ENCODE data around the gene MESP1.

Gene MESP1

GRCh38 chr15:89732451-89733172 lies 18.4 kb downstream of the MESP1 start:
- no peak overlapping the region for H3K9ac ChIP-seq (ENCODE audit: low read depth in 1 of 2, low read length in 2 of 2)
- H3K4me3 ChIP-seq (ENCODE audit: low read length in 2 of 2), result no peak overlapping the region
- no peaks in the 10 kb centered on the region for H3K9me3 ChIP-seq (ENCODE audit: control insufficient read depth in 2 of 2, low read length in 2 of 2)
- H3K27ac ChIP-seq (ENCODE audit: low read depth in 2 of 2, low read length in 2 of 2), result no peak overlapping the region
- H3K4me1 ChIP-seq (ENCODE audit: control insufficient read depth in 2 of 2, insufficient read depth in 2 of 2, low read length in 2 of 2), result no peaks in the 10 kb centered on the region
- H3K27me3 ChIP-seq (ENCODE audit: control insufficient read depth in 2 of 2, insufficient read depth in 2 of 2, low read length in 2 of 2), result no peaks in the 10 kb centered on the region
- no peaks in the 10 kb centered on the region for H3K36me3 ChIP-seq (ENCODE audit: control insufficient read depth in 2 of 2, insufficient read depth in 2 of 2, low read length in 2 of 2)

- H3K27me3 ChIP-seq (ENCODE audit: control insufficient read depth in 2 of 2, insufficient read depth in 2 of 2, low read length in 2 of 2), result no peaks in the 10 kb centered on the region
- no peak overlapping the region for H3K9ac ChIP-seq (ENCODE audit: low read depth in 1 of 2, low read length in 2 of 2)
- H3K4me1 ChIP-seq (ENCODE audit: control insufficient read depth in 2 of 2, insufficient read depth in 2 of 2, low read length in 2 of 2), result no peaks in the 10 kb centered on the region
- no peaks in the 10 kb centered on the region for H3K36me3 ChIP-seq (ENCODE audit: control insufficient read depth in 2 of 2, insufficient read depth in 2 of 2, low read length in 2 of 2)
- H3K9me3 ChIP-seq (ENCODE audit: control insufficient read depth in 2 of 2, low read length in 2 of 2), result no peaks in the 10 kb centered on the region
- H3K27ac ChIP-seq (ENCODE audit: low read depth in 2 of 2, low read length in 2 of 2), result no peak overlapping the region
- H3K4me3 ChIP-seq (ENCODE audit: low read length in 2 of 2), result no peak overlapping the region
Measured at GRCh38 chr15:89731275-89731674, 19.8 kb downstream of the MESP1 start.

DNA sequence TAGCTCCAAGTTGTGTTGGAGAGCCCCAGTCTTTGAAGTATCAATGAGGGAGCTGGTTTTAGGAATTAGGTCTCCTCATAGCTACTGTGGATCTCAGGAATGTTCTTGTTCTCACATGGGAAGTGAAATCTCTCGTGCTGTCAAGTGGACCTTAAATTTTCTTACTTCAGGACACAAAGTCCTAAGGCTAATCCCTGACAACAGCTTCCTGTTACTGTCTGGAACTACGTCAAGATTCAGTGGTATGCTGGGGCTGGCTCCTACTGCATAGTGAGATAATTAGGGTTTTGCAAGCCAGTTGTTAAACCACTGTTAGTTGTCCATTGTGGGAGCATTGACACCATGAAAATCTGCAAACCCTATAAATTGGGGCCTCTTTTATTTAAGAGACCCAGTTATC lies 22.8 kb downstream of the MESP1 start:
- no peak overlapping the region for H3K4me3 ChIP-seq (ENCODE audit: low read length in 2 of 2)
- H3K27me3 ChIP-seq (ENCODE audit: control insufficient read depth in 2 of 2, insufficient read depth in 2 of 2, low read length in 2 of 2), result no peaks in the 10 kb centered on the region
- no peaks in the 10 kb centered on the region for H3K4me1 ChIP-seq (ENCODE audit: control insufficient read depth in 2 of 2, insufficient read depth in 2 of 2, low read length in 2 of 2)
- H3K9me3 ChIP-seq (ENCODE audit: control insufficient read depth in 2 of 2, low read length in 2 of 2), result peaks cover 0 to 2% of the 10 kb centered on the region in 2 donors
- no peaks in the 10 kb centered on the region for H3K36me3 ChIP-seq (ENCODE audit: control insufficient read depth in 2 of 2, insufficient read depth in 2 of 2, low read length in 2 of 2)
- no peak overlapping the region for H3K27ac ChIP-seq (ENCODE audit: low read depth in 2 of 2, low read length in 2 of 2)
- H3K9ac ChIP-seq (ENCODE audit: low read depth in 1 of 2, low read length in 2 of 2), result no peak overlapping the region

- H3K4me3 ChIP-seq (ENCODE audit: low read length in 2 of 2), result no peak overlapping the region
- H3K9ac ChIP-seq (ENCODE audit: low read depth in 1 of 2, low read length in 2 of 2), result no peak overlapping the region
- H3K9me3 ChIP-seq (ENCODE audit: control insufficient read depth in 2 of 2, low read length in 2 of 2), result peaks cover 0 to 2% of the 10 kb centered on the region in 2 donors
- H3K27ac ChIP-seq (ENCODE audit: low read depth in 2 of 2, low read length in 2 of 2), result no peak overlapping the region
- no peaks in the 10 kb centered on the region for H3K4me1 ChIP-seq (ENCODE audit: control insufficient read depth in 2 of 2, insufficient read depth in 2 of 2, low read length in 2 of 2)
- no peaks in the 10 kb centered on the region for H3K27me3 ChIP-seq (ENCODE audit: control insufficient read depth in 2 of 2, insufficient read depth in 2 of 2, low read length in 2 of 2)
- no peaks in the 10 kb centered on the region for H3K36me3 ChIP-seq (ENCODE audit: control insufficient read depth in 2 of 2, insufficient read depth in 2 of 2, low read length in 2 of 2)
Measured at GRCh38 chr15:89725064-89725463, 26.0 kb downstream of the MESP1 start.

DNA sequence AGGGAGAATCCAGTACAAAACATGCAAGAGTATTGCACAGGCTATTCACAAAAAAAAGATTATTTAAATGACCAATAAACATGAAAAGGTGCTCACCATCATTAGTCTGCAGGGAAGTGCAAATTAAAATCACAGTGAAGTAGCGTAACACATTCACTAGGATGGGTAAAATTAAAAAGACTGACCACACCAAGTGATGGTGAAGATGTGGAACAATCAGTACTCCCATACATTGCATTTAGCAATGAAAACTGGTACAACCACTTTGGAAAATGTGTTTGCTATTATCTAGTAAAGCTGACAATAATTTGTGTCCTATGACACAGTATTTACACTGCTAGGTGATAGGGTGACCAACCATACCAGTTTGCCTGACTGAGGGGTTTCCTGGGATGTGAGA lies 26.4 kb downstream of the MESP1 start:
- Histone ChIP-seq H3K4me3 (ENCODE audit: low read length in 2 of 2) (no peak overlapping the region), H3K27me3 (ENCODE audit: control insufficient read depth in 2 of 2, insufficient read depth in 2 of 2, low read length in 2 of 2) (no peaks in the 10 kb centered on the region), H3K36me3 (ENCODE audit: control insufficient read depth in 2 of 2, insufficient read depth in 2 of 2, low read length in 2 of 2) (no peaks in the 10 kb centered on the region), H3K9me3 (ENCODE audit: control insufficient read depth in 2 of 2, low read length in 2 of 2) (peaks cover 0 to 2% of the 10 kb centered on the region in 2 donors), H3K4me1 (ENCODE audit: control insufficient read depth in 2 of 2, insufficient read depth in 2 of 2, low read length in 2 of 2) (no peaks in the 10 kb centered on the region), H3K27ac (ENCODE audit: low read depth in 2 of 2, low read length in 2 of 2) (no peak overlapping the region), H3K9ac (ENCODE audit: low read depth in 1 of 2, low read length in 2 of 2) (no peak overlapping the region)

GRCh38 chr15:89723031-89723430 lies 28.0 kb downstream of the MESP1 start:
- H3K9ac ChIP-seq (ENCODE audit: low read depth in 1 of 2, low read length in 2 of 2), result no peak overlapping the region
- no peaks in the 10 kb centered on the region for H3K4me1 ChIP-seq (ENCODE audit: control insufficient read depth in 2 of 2, insufficient read depth in 2 of 2, low read length in 2 of 2)
- no peaks in the 10 kb centered on the region for H3K36me3 ChIP-seq (ENCODE audit: control insufficient read depth in 2 of 2, insufficient read depth in 2 of 2, low read length in 2 of 2)
- peaks cover 0 to 2% of the 10 kb centered on the region in 2 donors for H3K9me3 ChIP-seq (ENCODE audit: control insufficient read depth in 2 of 2, low read length in 2 of 2)
- H3K4me3 ChIP-seq (ENCODE audit: low read length in 2 of 2), result no peak overlapping the region
- no peak overlapping the region for H3K27ac ChIP-seq (ENCODE audit: low read depth in 2 of 2, low read length in 2 of 2)
- no peaks in the 10 kb centered on the region for H3K27me3 ChIP-seq (ENCODE audit: control insufficient read depth in 2 of 2, insufficient read depth in 2 of 2, low read length in 2 of 2)

GRCh38 chr15:89714775-89715174 lies 36.3 kb downstream of the MESP1 start:
- Histone ChIP-seq H3K4me1 (ENCODE audit: control insufficient read depth in 2 of 2, insufficient read depth in 2 of 2, low read length in 2 of 2) (no peaks in the 10 kb centered on the region), H3K9me3 (ENCODE audit: control insufficient read depth in 2 of 2, low read length in 2 of 2) (no peaks in the 10 kb centered on the region), H3K27ac (ENCODE audit: low read depth in 2 of 2, low read length in 2 of 2) (no peak overlapping the region), H3K27me3 (ENCODE audit: control insufficient read depth in 2 of 2, insufficient read depth in 2 of 2, low read length in 2 of 2) (no peaks in the 10 kb centered on the region), H3K36me3 (ENCODE audit: control insufficient read depth in 2 of 2, insufficient read depth in 2 of 2, low read length in 2 of 2) (no peaks in the 10 kb centered on the region), H3K9ac (ENCODE audit: low read depth in 1 of 2, low read length in 2 of 2) (no peak overlapping the region), H3K4me3 (ENCODE audit: low read length in 2 of 2) (no peak overlapping the region)

- H3K9ac ChIP-seq (ENCODE audit: low read depth in 1 of 2, low read length in 2 of 2), result no peak overlapping the region
- no peaks in the 10 kb centered on the region for H3K27me3 ChIP-seq (ENCODE audit: control insufficient read depth in 2 of 2, insufficient read depth in 2 of 2, low read length in 2 of 2)
- no peaks in the 10 kb centered on the region for H3K4me1 ChIP-seq (ENCODE audit: control insufficient read depth in 2 of 2, insufficient read depth in 2 of 2, low read length in 2 of 2)
- no peaks in the 10 kb centered on the region for H3K9me3 ChIP-seq (ENCODE audit: control insufficient read depth in 2 of 2, low read length in 2 of 2)
- H3K36me3 ChIP-seq (ENCODE audit: control insufficient read depth in 2 of 2, insufficient read depth in 2 of 2, low read length in 2 of 2), result no peaks in the 10 kb centered on the region
- no peak overlapping the region for H3K4me3 ChIP-seq (ENCODE audit: low read length in 2 of 2)
- no peak overlapping the region for H3K27ac ChIP-seq (ENCODE audit: low read depth in 2 of 2, low read length in 2 of 2)
Measured at GRCh38 chr15:89707577-89707976, 43.5 kb downstream of the MESP1 start.

GRCh38 chr15:89704411-89704810 lies 46.6 kb downstream of the MESP1 start:
- Histone ChIP-seq H3K27me3 (ENCODE audit: control insufficient read depth in 2 of 2, insufficient read depth in 2 of 2, low read length in 2 of 2) (no peaks in the 10 kb centered on the region), H3K9ac (ENCODE audit: low read depth in 1 of 2, low read length in 2 of 2) (no peak overlapping the region), H3K36me3 (ENCODE audit: control insufficient read depth in 2 of 2, insufficient read depth in 2 of 2, low read length in 2 of 2) (no peaks in the 10 kb centered on the region), H3K9me3 (ENCODE audit: control insufficient read depth in 2 of 2, low read length in 2 of 2) (no peaks in the 10 kb centered on the region), H3K4me3 (ENCODE audit: low read length in 2 of 2) (no peak overlapping the region), H3K4me1 (ENCODE audit: control insufficient read depth in 2 of 2, insufficient read depth in 2 of 2, low read length in 2 of 2) (no peaks in the 10 kb centered on the region), H3K27ac (ENCODE audit: low read depth in 2 of 2, low read length in 2 of 2) (no peak overlapping the region)

Measured in mucosa of rectum (tissue), 2 donors.